NOMO-1 treated with dmso at 0.1 percent for 144 hours (cell line): Measurements from ENCODE around the gene CNTROB.
A peak's percentile ranks its signal among the peaks of the same experiment; 100 is the strongest.

ENCODE experiments used
- DNase-seq: peaks from one replicate; lab custom pipeline; 2025; ENCODE audit not compliant: unreplicated experiment; lab: John Stamatoyannopoulos, UW

Gene CNTROB

DNA sequence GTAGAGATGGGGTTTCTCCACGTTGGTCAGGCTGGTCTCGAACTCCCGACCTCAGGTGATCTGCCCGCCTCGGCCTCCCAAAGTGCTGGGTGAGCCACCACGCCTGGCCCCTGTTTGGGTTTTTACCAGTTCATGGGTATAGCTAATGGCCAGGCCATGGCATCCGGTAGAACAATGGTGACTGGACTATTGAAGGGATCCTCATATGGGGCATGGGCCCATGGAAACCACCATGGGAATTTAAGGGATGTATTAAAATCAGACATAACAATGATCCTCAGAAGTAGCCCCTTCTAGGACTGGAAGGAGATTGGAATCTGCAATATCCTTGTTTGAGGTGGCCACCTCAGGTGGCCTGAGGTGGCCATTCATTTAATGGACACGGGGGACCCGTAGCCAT is 52.9 kb downstream of the CNTROB start:
- DNase-seq: no peak

DNA sequence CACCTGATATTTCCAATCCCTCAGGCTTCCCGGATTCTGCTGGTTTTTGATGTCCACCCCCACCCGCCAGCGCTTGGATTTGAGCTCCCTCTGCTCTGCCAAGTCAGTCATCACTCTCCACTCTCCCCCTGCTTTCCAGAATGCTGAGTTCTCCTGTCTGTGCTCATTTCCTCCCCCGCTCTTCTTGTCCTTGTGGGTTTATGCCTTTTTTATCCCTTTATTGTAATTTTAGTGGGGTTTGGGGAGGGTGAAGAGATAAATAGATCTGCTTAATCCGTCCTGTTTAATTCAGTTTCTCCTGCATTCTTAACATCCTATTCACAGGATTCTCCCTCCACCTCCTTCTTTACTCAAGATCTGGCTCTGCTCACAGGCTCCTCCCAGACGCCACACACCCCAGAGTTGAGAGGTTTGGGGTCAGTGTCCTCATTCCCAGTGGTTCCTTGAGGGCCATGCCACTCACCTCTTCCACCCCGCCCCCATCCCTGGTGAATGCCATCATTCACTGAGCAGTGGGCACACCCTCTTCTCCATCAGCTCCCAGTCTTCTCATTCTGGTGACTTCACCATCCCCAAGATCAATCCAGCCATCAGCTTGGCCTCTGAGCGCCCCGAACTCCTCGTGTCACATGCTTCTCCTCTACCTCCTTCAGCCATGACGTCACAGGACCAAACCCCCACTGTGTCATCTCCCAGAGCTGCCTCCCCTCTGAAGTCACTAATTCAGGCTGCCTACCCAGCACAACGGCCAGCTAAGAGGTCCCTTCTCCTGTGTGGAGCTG is 55.3 kb downstream of the CNTROB start:
- no peak for DNase-seq

DNA sequence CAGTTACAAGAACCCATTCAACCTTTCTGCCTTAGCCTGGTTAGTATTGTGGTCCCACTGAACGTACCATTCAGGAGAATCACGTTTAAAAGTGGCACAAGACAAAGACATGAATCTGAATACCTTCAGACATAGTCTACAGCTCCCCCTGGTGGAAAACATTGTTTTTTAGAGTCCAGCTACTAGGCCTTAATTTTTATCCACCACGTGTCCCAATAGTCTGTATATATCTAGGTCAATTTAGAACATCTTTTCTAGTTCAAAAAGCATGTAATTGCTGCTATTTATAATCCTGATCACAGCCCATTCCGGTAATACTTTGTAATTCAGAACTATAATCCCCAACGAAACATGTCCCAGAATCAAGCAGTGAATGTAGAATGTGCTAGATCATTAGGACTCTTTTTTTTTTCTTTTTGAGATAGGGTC is 56.8 kb downstream of the CNTROB start:
- DNase-seq: no peak

DNA sequence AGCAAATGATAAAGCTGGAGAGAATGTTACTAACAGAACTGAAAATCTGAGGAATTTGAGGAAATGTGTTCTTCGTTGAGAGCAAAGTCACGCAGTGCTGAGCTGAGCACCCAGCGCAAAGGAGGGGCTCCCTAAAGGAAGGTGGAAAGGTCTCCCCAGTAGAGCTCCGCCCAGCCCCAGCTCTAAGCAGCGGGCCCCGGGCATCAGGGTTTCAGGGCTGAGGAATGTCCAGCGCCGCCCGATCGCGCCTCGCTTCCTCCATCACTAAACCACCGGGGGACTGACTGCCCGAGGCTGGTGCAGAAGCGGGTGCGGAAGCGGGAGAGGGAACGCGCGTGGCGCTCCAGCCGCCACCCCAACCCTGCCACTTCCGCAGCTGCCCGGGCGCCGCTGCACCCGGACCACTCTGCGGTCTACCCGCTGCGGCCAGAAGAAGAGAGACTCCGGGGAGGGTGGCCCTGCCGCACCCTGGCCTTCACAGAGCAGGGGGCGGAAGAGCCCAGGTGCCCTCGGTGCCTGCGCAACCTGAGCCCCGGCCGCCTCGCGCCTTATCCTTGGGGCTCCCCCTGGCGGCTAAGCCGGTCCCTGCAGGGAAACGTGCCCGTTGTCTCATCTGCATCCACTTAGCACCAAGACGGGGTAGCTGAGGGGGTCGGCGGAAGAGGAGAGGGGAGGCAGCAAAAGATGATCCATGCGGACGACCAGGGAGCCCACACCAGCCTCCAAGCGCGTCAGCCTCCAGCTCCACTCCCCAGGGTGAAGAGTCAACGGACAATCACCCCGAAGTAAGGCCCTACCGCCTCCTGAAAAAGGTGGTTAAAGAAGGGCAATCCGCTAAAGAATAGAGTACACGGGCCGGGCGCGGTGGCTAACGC is 58.0 kb downstream of the CNTROB start:
- peak; percentile 94 for DNase-seq

DNA sequence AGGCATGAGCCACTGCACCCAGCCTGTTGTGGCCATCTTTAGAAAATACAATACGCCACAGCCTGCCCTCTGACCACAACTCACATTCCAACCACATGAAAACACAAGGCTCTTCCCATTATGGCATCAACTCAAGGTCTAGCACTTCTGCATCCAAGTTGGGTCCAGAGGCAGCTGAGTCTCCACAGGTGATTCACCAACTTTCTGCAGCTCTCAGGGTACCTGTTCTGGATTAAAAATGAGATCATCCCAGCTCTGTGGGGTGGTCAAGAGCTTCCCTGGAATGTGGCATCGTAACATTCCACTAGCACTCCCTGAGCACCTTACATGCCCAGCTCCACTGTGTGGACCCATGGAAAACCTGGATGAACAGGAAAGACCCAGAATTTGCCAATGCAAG is 60.5 kb downstream of the CNTROB start:
- no peak for DNase-seq

DNA sequence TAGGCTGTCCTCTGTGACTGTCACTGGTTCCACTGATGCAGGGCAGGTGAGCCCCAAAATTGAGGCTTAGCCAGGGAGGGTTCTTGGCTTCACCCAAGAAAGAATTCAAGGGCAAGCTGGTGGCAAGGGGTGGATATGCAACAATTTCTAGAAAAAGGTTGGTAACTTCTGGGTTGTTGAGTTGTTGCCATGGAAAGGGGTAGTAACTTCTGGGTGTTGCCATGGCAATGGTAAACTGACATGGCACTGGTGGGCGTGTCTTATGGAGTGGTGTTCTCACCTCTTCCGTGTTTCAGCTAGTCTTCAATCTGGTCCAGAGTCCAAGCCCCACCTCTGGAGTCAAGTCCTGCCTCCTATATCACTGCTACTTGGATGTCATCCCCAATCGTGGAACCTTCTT is 60.9 kb downstream of the CNTROB start:
- no peak for DNase-seq

DNA sequence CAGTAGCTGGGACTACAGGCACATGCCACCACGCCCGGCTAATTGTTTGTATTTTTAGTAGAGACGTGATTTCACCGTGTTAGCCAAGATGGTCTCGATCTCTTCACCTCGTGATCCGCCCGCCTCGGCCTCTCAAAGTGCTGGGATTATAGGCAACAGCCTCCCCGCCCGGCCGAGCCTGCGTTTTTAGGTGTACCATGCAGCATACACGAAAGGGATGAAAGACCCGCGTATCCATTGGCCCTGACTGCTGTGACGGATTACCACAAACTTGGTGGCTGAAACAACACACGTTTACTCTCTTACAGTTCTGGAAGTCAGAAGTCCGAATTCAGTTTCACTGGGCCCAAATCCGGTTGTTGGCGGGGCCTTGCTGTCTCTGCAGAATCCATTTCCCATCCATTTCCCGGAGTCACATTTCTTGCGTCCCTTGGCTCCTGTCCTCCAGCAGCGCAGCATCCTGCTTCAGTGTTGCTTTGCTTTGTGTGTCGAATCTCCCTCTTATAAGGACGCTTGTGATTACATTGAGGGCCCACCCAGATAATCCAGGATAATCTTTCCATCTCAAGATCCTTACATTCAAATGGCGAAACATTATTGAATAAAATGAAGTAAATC is 62.1 kb downstream of the CNTROB start:
- DNase-seq: no peak

DNA sequence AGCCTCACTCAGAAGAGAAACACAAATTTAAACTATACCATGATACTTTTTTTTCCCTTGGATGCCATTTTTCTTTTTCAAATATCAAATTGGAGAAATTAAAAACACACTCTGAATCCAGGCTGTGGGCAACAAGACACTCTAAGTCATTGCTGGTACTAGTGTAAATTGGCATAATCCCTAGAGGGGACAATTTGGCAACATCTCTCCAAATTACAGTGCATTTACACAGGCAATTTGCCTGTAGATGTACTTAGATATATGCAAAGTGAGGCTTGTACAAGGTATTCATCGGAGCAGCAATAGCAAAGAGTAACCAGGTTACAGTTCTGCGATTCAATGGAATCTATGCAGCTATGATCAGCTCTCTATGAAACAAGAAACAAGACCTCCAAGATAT is 63.7 kb downstream of the CNTROB start:
- no peak for DNase-seq

DNA sequence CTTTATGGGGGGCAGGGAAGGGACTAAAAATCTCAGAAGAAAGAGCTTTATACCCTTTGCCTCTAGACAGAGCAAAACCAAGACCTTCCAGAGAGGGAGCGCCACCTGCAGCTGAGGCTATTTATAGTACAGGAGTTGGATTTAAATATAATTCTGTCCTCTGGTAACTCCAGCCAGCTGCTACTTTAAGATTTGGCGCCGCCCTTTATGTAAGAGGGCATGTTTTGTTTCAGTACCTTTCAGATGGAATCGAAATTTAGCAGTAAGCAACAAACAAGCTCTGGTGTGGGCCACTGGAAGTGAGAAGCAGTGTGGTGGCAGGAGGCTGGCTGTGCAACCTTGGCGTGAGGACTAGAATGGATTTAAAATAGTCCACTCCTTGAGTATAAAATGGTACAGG is 65.2 kb downstream of the CNTROB start:
- peak; percentile 21 for DNase-seq
